Cerebellar cortex (tissue), 1 donor: ENCODE data around the gene CDKN2A.

Experiments
- DNase-seq: peaks from one replicate; pipeline ENCODE4 v3.0.0-alpha.2; 2015; ENCODE audit warnings: low spot score

CDKN2A gene

GRCh38 chr9:22005702-22006606 lies 11.8 kb upstream of the CDKN2A start:
- no peak for DNase-seq

DNA sequence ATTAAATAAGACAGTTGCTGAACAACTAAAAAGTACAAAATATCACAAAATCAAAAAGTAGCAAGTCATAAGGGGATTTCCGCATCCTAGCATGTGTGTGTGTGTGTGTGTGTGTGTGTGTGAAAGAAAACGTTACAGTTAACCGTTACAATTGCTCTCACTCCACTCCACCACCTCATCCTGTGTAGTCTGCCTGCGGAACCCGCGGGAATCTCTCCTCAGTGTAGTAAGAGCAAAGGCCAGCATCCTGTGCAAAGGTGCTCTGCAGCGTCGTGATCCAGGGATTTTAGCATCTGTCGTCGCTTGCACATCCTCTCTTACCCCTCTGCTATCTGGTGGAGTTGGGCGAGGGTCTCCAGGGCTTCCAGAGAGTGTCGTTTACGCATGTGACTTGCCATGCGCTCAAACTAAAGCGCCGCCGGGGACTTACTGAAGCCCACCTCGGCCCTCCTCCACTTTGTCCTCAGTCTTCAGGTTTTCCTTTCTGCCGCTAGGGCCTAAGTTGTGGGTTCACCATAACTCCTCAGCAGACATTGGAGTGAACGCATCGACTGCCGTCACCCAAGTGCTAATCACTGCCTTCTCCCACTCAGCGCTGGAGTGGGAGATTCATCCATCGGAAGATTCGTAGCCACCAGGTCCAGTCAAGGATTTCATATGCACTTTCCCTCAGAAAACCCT lies 11.0 kb upstream of the CDKN2A start:
- no peak for DNase-seq

DNA sequence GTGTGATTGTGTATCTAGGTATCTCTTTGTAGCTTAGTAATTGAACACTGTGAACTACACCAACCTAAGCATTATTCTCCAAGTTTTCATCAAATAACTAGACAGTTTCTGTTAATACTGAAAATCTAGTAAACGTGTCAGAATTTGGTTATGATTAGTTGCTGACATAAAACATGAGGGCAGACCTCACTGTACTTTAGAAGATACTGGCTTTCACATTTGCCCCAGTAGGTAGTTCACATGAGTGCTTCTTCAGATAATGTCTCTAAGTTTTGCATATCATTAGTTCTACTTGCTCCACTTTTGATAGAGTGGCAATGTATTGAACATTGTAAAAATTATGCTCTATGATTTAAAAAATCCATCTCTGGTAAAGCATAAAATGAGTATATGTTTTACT lies 7.8 kb upstream of the CDKN2A start:
- DNase-seq, result no peak

- DNase-seq, result no peak
Measured at GRCh38 chr9:21998026-21998425, 3.8 kb upstream of the CDKN2A start.

DNA sequence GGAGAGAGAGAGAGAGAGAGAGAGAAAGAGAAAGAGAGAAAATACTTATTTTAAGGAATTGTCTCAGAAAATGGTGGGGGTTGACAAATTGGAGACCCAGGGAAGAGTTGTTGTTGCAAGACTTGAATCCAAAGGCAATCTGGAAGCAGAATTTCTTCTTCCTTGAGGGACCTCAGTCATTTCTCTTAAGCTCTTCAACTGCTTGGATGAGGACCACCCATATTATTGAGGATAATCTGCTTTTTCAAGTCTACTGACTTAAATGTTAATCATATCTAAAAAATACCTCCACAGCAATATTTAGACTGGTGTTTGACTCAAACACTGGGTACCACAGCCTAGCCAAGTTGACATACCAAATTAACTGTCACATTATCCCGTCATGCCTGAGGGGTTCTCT lies 3.3 kb upstream of the CDKN2A start:
- no peak for DNase-seq

DNA sequence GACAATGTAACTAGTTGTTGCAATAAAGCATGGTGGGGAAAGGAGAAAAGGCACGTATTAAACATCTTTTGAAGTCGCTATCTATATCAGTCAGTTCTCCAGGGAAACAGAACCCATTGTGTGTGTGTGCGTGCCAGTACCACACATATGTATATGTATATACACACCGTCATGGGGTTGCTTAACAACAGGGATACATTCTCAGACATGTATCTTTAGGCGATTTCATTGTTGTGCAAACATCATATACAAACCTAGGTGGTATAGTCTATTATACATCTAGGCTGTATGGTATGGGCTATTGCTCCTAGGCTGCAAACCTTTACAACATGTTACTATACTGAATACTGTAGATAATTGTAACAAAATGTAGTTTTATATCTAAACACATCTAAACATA lies 2.7 kb upstream of the CDKN2A start:
- DNase-seq, result no peak

GRCh38 chr9:21996438-21996837 lies 2.2 kb upstream of the CDKN2A start:
- no peak for DNase-seq

- no peak for DNase-seq
Measured at GRCh38 chr9:21995666-21996398, 1.6 kb upstream of the CDKN2A start.

DNA sequence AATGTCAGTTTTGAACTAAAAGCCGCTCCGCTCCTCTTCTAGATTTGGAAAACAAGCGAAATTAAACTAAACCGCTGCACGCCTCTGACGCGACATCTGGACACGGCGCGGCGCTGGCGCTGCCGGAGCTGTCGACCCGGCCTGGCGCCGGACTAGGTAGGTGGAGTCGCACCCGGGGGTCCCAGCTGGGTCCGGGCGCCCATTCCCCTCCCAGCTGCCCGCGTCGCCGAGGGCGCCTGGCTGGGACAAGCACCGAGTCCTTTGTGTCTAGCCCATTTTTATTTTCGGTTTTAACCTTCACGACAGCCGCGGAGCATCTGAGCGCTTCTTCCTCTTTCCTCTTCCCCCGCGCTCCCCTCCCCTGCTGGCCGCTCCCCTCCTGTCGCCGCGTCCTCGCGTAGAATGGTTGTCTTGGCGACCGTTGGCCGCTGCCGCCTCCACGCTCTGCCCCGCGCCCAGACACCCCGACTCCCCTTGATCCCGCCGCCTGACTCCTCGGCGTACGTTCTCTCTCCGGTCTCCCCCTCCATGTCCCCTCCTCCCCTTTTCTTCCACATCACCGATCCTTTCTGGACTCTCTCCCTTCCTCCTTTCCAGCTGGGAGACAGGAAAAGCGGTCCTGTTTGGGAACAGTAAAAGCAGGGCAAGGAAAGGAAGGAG lies 944 bp upstream of the CDKN2A start:
- no peak for DNase-seq

- no peak for DNase-seq
Measured at GRCh38 chr9:21994556-21995005, 389 bp upstream of the CDKN2A start, which contains the start of gene CDKN2B-AS1. Gene CDKN2B-AS1 (plus strand): TSS chr9:21994791.

- DNase-seq, result no peak
Measured at GRCh38 chr9:21993007-21993406, 1.2 kb downstream of the CDKN2A start.

- no peak for DNase-seq
Measured at GRCh38 chr9:21991072-21991959, 2.9 kb downstream of the CDKN2A start.

DNA sequence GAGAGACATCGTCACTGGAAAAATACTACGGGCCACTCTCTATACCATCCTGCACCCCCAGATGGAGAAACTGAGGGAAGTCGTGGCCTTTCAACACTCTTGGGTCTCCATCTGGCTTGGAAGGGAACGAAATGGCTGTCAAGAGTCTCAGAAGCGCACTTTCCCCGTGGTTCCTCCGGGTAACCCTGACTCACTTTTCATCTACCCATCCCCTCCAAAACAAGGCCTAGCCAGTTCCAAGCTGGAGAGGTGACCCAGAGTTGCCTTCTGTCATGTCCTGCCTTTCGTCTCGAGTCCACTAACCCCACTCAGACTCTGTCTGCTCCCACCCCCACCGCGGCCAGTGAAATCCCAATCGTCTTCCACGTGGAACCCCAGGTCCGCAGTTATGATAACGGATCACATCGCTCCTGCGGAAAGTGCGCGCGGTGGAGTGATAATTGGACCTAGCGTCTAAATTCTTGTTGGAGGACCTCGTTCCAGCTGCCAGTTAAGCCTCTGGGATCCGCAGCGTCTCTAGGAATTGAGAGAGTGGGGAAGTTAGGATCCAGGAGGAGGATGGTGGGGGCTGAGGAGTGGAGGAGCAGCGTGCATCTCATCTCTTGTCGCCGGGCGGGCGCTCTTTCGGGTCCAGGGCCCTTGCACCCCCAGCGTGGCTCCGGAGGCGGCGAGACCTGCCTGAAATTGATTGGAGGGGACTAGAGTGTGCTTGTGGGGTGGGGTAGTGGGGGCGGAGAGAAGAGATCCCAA lies 4.6 kb downstream of the CDKN2A start:
- DNase-seq, result no peak

GRCh38 chr9:21988056-21988990 lies 5.9 kb downstream of the CDKN2A start:
- no peak for DNase-seq

DNA sequence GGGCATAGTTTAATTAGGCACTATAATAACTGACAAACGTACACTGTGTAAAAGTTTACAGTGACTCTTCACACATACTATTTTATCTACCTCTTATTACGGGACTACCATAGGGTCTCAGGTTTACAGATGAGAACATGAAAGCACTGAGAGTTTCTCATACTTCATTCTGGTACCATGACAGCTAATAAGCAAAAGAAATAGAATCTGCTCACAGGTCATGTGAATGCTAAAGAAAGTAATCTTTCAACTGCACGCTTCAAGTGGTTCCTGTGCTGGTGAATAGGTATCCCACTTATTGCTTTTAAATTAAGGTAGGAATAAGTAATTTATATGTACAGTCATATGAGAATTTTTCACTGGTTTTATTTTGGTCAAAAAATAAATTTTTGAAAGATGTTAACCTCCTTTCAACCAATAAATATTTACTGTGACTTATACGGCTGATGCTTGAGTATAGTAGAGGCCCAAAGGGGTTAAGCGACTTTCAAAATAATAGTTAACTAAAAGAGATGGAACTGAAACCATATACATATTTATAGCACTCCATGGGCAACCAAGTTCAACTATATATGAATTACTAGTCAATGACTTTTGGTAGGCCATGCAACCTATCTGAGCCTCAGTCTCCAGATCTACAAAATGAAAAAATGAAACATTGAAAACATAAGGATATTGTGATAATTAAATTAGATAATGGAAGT lies 8.1 kb downstream of the CDKN2A start:
- no peak for DNase-seq

DNA sequence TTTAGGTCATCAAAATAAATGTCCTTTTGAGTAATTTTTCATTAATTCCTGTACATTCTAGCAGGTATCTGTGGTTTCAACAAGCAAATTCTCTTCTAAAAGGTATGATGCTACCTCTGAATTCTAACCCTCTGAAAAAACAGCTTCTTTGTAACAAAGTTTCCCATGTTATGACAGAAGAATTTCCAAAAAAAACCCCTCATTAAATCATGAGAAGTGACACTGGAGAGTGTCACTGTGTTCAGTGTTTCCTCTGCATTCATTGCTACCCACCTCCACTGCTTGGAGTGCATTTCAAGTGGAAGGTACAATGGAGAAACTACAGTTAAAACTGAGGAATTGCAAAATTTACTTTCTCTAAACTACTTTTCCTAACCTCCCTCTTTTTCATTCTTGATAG lies 10.1 kb downstream of the CDKN2A start:
- DNase-seq, result no peak

DNA sequence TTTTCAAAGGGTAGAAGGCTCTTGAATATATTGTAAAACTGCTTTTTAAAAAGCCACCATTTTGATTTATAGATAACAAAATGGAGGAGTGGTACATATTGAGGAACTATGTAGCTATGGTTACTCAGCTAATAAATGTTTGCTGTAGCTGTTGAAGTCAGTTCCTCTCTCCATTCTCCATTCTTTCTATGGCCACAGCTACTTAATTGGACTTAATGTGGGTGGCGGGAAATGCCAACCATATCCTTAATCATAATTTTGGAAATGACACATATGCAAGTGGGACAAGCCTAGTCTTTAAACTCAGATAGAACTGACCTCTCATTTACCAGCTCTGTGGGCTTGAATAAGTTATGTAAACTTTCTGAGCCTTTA lies 10.6 kb downstream of the CDKN2A start:
- DNase-seq, result no peak

DNA sequence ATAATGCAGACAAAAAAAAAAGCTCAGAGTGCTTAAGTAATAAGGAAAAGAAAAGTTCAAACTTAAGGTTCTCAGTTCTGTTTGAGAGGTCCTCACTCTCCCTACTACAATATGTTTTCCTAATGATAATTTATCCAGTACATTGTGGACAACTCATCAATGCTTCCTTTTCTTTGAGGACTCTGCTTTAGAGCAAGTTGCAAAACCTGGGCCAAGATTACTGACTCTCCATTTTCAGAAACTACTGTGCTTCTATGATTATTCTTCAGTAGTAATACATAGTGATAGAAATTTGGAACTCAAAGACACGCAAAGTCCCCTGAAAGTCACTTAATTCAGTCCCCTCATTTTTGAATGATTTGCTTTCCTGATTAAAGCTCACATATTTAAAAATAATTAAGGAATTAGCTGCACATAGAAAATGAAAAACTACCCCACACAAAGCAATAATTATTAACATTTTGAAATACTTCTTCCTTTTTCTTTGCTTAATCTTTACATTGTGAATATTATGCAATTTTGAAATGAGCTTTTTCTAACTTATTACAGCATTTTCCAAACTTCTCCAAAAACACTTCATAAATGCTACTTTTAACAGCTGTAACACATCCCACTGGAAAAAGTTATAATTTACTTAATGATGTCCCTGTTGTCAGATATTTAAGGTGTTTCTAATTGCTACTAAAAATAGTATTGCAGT lies 11.2 kb downstream of the CDKN2A start:
- no peak for DNase-seq
